GM18507 (cell line): ENCODE data around the gene DCUN1D5.

ENCODE experiments used
- DNase-seq: peaks from one replicate; pipeline ENCODE4 v3.0.0; 2011; ENCODE audit warnings: low read depth; ENCODE audit not compliant: insufficient read length; ENCODE audit errors: extremely low spot score
- FAIRE-seq: peaks from 2 replicates; lab custom pipeline; 2011; peaks lifted over from hg19 to GRCh38; lab: Jason Lieb, UNC

DCUN1D5 gene

DNA sequence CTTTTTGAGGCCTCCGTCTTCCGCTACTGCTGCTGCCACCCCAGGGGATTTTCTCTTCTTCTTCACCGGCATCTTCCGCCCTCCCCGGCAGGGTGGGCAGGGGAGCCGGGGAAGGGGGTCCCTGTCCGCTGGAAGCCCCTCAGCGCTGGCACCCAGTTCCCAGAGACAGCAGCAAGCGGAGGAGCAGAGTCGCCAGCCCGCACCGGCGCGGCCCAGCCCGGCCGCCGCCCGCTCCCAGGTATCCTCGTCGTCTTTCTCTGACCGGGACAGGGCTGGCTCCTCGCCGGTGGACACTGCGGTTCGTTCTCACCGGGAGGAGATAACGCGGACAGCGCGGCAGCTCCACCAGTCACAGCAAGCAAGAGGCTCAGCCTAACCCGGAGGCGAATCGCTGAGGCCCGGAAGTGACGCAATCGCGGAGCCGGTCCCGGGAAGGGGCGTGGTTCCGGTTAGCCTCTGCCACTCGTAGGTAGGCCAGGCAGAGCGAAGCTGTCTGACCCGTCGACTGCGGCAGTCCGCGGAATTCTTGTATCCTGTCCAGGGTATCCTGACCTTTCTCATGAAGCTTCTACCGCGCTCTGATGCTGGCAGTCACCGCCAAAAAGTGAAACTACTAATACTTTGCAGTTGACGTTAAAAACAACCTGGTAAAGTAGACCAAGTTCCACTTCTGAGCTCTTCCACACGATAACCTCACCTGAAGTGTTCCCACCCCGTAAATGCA lies at the start of gene DCUN1D5:
TSS of gene DCUN1D5 (minus strand) at position 360 of the 724 bp plus-strand sequence. CDS start at position 72, 288 bp downstream.
- FAIRE-seq (peak; percentile 98), DNase-seq (peak; percentile 92)

DNA sequence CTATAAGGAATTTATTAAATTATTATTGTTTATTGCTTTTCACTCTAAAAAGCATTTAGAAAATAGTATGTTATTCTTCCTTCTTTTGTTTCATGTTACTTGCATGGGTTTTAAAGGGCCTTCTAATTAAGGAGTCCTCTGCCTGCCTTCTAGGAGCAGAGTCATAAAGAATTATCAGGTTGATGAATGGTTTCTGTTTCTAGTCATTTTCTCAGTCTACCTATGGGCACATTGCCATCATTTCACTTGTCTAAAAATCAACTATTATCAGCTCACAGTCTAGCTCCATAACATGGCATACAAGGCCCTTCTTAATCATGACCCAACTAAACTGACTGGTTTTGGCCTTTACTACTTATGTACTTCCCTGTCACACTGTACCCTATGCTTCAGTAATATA lies 33.5 kb upstream of the DCUN1D5 start:
- FAIRE-seq (no peak), DNase-seq (no peak)

DNA sequence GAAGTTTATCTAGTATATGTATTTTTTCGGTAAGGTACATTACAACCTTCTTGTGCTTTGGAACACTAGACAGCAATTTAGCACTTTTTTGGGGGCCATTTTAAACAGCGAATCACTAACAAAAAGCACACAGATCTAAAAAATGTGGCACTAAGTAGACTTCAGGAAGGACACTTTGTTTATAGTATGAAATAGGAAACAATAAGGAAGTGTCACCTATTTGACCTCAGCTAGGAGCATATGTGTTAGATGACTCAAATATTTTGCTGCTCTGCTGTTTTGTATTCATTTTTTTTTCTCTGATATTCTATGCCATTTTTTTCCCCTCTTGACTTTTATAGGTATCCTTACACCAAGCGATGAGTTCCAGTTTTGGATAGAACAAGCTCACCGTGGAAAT lies 22.9 kb upstream of the DCUN1D5 start:
- no peak for DNase-seq
- no peak for FAIRE-seq

DNA sequence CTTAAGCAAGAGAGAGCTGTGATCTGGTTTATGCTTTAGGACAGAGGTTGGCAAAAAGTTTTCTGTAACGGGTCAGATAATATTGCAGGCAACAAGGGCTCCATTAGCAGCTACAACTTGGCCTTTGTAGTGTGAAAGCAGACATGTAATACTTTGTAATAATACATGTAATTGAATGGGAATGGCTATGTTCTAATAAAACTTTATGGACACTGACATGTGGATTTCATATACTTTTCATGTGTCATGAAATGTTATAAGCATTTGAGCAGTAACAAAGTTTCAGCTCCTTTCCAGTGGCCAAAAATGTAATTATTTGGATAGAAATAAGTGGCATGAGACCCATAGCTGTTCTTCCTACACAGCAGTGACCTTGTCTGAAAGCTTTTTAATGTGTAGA lies 20.4 kb upstream of the DCUN1D5 start:
- FAIRE-seq = no peak
- DNase-seq = no peak

DNA sequence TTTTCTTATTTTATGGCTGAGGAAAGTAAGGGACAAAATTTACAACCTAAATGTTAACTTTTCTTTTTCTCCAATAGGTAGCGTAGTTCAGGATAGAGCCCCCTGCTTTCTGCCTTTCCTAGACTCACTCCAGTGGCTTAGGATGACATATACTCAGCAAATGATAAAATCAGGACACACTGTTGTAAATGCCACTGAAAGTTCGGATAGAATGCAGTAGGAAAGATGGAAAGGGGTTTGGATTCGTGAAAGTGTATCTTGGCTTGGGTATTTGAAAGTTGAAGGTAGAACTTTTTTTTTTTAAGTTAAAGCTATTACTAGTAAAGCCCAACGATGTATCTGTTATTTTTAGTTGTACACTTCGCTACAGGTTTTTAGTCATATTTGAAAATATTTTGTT lies 19.4 kb upstream of the DCUN1D5 start:
- DNase-seq (no peak), FAIRE-seq (no peak)

DNA sequence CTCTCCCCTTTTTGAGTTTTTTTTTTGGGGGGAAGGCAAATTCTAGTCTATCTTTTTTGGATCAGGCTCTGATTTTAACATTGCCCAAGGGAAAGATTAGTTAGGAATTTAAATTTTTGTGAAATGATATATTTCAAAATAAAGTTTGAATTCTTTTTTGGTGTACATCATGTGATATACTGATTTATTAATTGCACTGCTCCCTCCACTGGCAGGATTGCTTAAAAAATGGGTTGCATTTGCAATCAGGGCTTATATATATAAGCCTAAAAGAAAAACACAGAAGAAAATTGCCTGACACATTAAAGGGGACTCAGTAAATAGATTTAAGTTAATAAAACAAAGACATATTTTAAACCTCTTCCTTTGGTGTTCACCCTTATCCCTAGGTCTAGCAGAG lies 18.4 kb upstream of the DCUN1D5 start:
- no peak for DNase-seq

GRCh38 chr11:103109818-103110388 lies 17.9 kb upstream of the DCUN1D5 start:
- no peak for DNase-seq
- peak; percentile 94 for FAIRE-seq

More for the DNA sequence above, 18.4 kb upstream of the DCUN1D5 start:
- no peak for FAIRE-seq

DNA sequence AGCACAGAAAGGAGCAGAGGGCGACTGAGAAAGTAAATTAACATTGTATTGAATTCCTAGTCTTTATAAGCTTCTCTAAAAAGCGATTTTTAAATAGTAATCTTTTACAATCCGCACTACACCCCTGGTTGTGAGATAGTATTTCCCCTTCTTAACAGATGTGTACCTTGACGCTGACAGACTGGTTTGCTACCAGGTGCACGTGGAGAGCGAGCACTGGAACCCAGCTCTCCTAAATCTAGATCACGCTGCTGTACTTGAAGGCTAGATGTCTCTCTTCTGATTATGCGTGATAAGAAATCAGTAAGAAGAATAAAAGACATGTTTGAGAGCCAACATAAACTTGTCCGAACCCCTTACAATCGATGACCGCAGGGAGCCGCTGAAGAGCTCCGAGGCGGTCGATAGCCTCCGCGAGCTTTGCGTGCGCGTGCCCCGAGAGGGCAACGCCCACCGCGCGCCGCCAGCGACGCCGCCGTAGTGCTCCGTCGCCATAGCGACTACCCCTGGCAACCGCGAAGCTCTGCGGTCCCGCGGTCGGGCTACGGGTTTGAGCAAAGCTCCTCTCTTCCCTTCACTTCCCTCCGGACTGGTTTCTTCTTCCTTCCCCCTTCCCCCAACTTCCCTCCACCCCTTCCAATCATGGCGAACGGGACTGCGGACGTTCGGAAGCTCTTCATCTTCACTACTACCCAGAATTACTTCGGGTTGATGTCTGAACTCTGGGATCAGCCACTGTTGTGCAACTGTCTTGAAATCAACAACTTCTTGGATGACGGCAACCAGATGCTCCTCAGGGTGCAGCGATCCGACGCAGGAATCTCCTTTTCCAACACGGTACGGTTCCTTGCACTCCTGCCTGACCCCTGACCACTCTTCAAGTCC lies 17.2 kb upstream of the DCUN1D5 start, which contains the start of gene DYNC2H1:
TSS of gene DYNC2H1 (plus strand) at position 494 of the 885 bp plus-strand sequence. CDS start at position 643, 149 bp downstream.
- peak; percentile 86 for DNase-seq
- peak; percentile 94 for FAIRE-seq

DNA sequence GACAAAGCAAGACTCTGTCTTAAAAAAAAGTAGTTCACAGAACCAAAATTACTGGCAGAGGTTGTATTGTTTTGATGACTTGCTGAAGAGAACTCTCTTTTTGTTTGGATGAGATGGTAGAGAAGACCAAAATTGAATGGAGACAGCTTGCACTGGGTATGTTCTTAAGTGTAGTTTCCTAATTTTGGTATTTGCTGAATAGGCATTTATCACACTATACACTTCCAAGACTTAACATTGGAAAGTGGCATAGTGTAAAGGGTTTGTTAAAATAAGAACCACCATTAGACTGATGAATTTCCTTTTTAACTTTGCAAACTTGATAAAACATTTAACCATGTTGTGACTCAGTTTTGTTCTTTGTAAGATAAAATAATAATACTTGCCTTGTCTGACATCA lies 5.3 kb upstream of the DCUN1D5 start:
- FAIRE-seq (no peak), DNase-seq (no peak)

DNA sequence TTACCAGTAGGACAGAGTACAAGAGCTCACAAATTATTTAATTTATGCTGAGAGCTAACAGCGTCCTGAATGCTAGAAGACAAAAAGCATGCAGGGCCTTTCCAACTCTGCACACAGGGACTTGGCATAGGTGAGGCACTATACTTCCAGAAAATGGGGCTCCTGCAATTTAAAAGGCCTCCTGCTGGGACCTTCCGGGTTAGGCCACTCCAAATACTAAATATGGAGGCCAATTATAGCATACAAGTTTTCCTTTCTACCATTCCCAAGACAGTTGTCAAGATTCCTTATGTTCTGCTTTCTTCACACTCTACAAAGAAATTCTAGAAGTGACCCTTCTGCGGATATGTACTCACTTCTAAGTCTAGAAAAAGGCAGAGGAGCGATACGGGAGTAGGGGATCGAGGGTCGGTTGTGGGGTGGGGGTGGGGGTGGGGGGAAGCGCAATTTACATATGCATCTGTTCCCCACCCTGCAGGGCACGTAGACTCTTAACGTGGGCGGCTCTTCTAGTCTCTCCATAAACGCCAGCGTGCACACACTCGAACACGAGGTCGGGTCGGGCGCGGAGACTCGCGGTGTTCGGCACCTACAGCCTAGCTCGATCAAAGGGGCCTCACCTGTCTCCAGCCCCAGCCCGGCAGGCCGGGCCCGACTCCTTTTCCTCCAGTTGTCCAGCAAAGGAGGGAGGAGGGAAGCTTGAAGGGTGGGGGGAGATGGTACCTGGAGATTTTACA lies 728 bp downstream of the DCUN1D5 start:
- FAIRE-seq (no peak), DNase-seq (no peak)

DNA sequence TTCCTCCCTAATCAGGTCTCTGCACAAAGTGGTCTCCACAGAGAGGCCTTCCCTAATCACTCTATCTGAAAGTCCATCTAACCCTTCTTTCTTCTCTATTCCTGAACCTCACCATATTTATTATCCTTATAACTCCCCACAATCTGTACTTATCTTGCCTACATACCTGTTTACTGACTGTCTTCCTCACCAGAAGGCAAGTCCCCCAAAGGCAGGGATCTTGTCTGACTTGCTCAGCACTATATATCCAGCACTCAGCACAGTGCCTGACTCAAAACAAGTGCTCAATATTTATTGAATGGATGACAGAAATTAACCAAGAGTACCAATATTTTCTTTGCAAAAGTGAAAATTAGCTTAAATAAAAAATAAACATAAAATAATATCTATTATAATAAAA lies 5.5 kb downstream of the DCUN1D5 start:
- FAIRE-seq = no peak
- DNase-seq = no peak

- FAIRE-seq = no peak
These were observed 6.1 kb downstream of the DCUN1D5 start for GRCh38 chr11:103085758-103086365.

GRCh38 chr11:103079833-103080232 lies 12.1 kb downstream of the DCUN1D5 start:
- FAIRE-seq = no peak

More at GRCh38 chr11:103085758-103086365, 6.1 kb downstream of the DCUN1D5 start:
- no peak for DNase-seq

GRCh38 chr11:103078710-103079109 lies 13.2 kb downstream of the DCUN1D5 start:
- DNase-seq (no peak), FAIRE-seq (no peak)

More at GRCh38 chr11:103079833-103080232, 12.1 kb downstream of the DCUN1D5 start:
- DNase-seq = no peak

GRCh38 chr11:103077554-103077953 lies 14.4 kb downstream of the DCUN1D5 start:
- FAIRE-seq (no peak), DNase-seq (no peak)

DNA sequence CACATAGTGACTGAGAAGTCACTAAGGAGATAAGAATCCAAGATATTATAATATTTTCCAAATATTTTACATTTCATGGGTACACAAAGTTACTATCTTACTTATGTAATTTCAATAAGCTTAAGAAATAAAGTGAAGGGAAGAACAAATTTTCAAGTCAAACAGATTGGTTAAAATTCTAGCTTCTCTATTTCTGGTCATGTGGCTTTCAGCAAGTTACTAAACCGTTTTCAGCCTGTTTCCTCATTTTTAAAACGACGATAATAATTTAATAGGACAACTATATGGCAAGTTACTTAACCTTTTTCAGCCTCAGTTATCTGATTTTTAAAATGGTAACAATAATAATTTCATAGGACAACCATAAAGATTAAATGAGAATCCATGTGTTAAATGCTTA lies 15.6 kb downstream of the DCUN1D5 start:
- DNase-seq (no peak), FAIRE-seq (no peak)

DNA sequence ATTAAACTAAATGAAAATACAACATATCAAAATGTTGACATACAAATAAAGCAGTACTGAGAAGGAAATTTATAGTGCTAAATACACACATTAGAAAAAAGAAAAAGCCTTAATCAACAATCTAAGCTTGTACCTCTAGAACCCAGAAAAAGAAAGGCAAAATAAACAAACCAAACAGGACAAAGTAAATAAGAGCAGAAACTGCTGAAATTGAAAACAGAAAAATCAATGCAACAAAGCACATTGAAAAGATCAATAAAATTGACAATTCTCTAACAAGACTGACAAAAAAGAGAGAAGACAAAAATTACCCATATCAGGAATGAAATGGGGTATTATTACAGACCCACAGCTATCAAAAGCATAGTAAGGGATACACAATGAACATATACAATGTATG lies 21.0 kb downstream of the DCUN1D5 start:
- DNase-seq (no peak), FAIRE-seq (no peak)

DNA sequence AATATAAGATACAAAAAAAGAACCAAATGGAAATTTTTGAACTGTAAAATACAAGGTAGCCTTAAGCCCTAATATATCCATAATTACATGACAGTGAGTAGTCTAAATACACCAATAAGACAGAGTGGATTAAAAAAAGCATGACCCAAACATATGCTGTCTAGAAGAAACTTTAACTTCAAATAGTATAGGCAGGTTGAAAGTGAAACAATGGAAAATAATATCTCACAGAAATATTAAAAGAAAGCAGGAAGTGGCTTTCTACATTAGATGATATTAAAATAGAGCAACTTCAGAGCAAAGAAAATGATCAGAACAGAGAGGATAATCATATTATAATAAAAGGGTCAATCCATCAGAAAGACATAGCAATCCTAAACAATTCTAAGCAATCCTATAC lies 21.8 kb downstream of the DCUN1D5 start:
- no peak for FAIRE-seq
- DNase-seq = no peak

GRCh38 chr11:103069367-103069766 lies 22.6 kb downstream of the DCUN1D5 start:
- FAIRE-seq = no peak
- no peak for DNase-seq
